ELF-1 (cell line): Measurements from ENCODE around the gene MST1.

Experiments used
- DNase-seq: peaks from one replicate; pipeline ENCODE4 v3.0.0-alpha.2; 2016; ENCODE audit warnings: low read depth, low spot score

The MST1 gene

GRCh38 chr3:49636883-49637609 is 52.2 kb downstream of the MST1 start:
- DNase-seq: no peak

GRCh38 chr3:49634736-49635135 is 54.5 kb downstream of the MST1 start:
- DNase-seq: no peak
